Type B pancreatic cell (in vitro differentiated cells): ENCODE data around the gene DMKN. TPM values are rescaled to one million over a fixed set of nuclear protein-coding genes. Genes with fewer than 3 reads are reported as not detected.
"Not testable (repeated sequence)": the region's sequence is repeated elsewhere in the genome, so short reads cannot be mapped to it uniquely, and the experiment has no call there.

Experiments
- DNase-seq: peaks from one replicate; pipeline ENCODE4 v3.0.0; 2021; ENCODE audit warnings: mixed read lengths; ENCODE audit not compliant: unreplicated experiment; ENCODE audit errors: extremely low spot score
- H3K27ac Mint-ChIP-seq: 2 replicates; pipeline ENCODE4 v1.8.0; 2021; ENCODE audit warnings: mild to moderate bottlenecking, mixed read lengths
- H3K27me3 Mint-ChIP-seq: 2 replicates; pipeline ENCODE4 v1.8.0; 2021; ENCODE audit warnings: mixed read lengths
- H3K36me3 Mint-ChIP-seq: 2 replicates; pipeline ENCODE4 v1.8.0; 2021; ENCODE audit warnings: mixed read lengths
- H3K4me1 Mint-ChIP-seq: one replicate; pipeline ENCODE4 v1.8.0; 2021; ENCODE audit warnings: mixed read lengths; ENCODE audit not compliant: unreplicated experiment
- H3K4me3 Mint-ChIP-seq: 2 replicates; pipeline ENCODE4 v1.8.0; 2021; ENCODE audit warnings: mild to moderate bottlenecking, mixed read lengths
- H3K9me3 Mint-ChIP-seq: 2 replicates; pipeline ENCODE4 v1.8.0; 2021; ENCODE audit warnings: mixed read lengths
- CTCF ChIP-seq: fragments of 200-600 bp; sonication (generic); conservative IDR thresholded peaks from 2 replicates; pipeline ENCODE4 v1.5.0; 2021; ENCODE audit warnings: antibody characterized with exemption, mild to moderate bottlenecking
- total RNA-seq: library from RNA; stranded (reverse); gene quantifications from 2 replicates; pipeline ENCODE4 v1.2.1, GENCODE V29; 2021; ENCODE audit warnings: low replicate concordance

DMKN gene
- total RNA-seq, 1 donor from 2014 or later, result 70.9 TPM

DNA sequence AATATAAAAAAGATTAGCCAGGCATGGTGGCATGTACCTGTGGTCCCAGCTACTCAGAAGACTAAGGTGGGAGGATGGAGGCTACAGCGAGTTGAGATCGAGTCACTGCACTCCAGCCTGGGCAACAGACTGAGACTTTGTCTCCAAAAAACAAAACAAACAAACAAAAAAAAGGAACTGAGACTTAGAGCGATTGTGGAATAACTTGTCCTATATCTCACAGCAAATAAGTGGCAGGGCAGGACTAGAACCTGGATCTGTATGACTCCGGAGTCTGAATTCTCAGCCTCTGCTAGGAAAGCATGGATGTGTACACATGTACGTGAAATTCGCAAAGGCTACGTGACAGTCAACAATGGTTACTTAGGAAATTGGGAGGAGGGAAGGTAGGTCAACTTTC, 43.3 kb downstream of the DMKN start:
- no peaks in the 10 kb centered on the region for H3K4me1 Mint-ChIP-seq
- no peak overlapping the region for H3K27ac Mint-ChIP-seq
- peaks cover 4% of the 10 kb centered on the region for H3K27me3 Mint-ChIP-seq
- no peaks in the 10 kb centered on the region for H3K36me3 Mint-ChIP-seq
- no peak for TF ChIP-seq CTCF
- no peak overlapping the region for H3K4me3 Mint-ChIP-seq
- no peak for DNase-seq
- no peaks in the 10 kb centered on the region for H3K9me3 Mint-ChIP-seq

DNA sequence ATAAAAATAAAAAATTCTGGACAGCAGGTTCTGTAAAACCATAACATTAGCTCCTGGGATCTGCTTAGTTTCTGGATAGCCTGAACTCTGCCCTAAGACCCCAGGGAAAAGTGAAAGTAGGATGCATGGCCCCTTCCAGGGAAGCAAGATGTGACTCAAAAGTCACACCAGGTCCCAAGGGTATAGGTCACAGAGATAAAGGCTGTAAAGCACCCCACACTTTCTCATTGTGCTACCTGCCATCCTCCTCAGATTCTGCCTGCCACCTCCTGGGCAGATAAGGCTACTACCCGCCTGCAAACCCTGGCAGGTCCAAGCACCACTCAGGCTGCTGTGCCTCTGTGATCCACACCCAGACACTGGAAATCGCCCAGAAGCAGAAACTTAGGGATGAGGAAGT, 44.8 kb downstream of the DMKN start:
- no peak overlapping the region for H3K4me3 Mint-ChIP-seq
- H3K4me1 Mint-ChIP-seq, result no peaks in the 10 kb centered on the region
- H3K27me3 Mint-ChIP-seq, result peaks cover 4% of the 10 kb centered on the region
- peak; percentile 60 for TF ChIP-seq CTCF
- H3K36me3 Mint-ChIP-seq, result no peaks in the 10 kb centered on the region
- H3K27ac Mint-ChIP-seq, result no peak overlapping the region
- no peaks in the 10 kb centered on the region for H3K9me3 Mint-ChIP-seq
- DNase-seq, result no peak

DNA sequence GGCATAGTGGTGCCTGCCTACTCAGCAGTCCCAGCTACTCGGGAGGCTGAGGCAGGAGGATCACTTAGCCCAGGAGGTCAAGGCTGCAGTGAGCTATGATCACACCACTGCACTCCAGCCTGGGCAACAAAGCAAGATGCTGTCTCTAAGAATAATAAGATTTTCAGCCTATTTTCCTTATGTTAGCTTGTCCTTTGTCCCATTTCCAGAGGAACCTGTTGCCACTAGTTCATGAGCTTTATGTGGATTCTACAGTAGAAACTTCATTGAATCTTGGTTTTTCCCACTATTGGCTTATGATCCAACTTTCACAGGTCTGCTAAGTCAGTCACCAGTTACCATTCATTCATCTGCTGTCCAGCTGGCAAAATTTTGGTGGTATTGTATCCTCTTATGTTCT, 47.2 kb downstream of the DMKN start:
- no peak overlapping the region for H3K27ac Mint-ChIP-seq

DNA sequence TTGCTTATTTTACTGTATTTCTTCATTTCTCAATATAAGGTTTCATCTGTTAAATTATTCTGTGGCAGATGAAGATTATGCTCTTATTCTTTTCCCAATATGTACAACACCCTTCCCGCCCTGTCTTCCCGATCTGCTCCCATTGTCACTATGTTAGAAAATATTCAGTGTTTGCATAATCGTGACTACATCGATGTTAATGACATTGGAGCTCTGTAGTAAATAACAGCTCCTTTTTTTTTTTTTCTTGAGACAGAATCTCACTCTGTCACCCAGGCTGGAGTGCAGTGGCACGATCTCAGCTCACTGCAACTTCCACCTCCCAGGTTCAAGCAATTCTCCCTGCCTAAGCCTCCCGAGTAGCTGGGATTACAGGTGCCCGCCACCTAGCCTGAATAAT, 50.5 kb downstream of the DMKN start:
- Mint-ChIP-seq H3K27ac (peak overlapping the region; percentile 74), H3K27me3 (peaks cover 11% of the 10 kb centered on the region), H3K4me1 (peaks cover 14% of the 10 kb centered on the region)
- not testable (repeated sequence) for DNase-seq, H3K36me3 Mint-ChIP-seq, H3K9me3 Mint-ChIP-seq, H3K4me3 Mint-ChIP-seq

More for the DNA sequence above, 47.2 kb downstream of the DMKN start:
- H3K4me1 Mint-ChIP-seq, result peaks cover 5% of the 10 kb centered on the region
- TF ChIP-seq CTCF, result no peak
- H3K9me3 Mint-ChIP-seq, result no peaks in the 10 kb centered on the region
- H3K4me3 Mint-ChIP-seq, result no peak overlapping the region
- H3K36me3 Mint-ChIP-seq, result no peaks in the 10 kb centered on the region
- DNase-seq, result no peak
- peaks cover 8% of the 10 kb centered on the region for H3K27me3 Mint-ChIP-seq

DNA sequence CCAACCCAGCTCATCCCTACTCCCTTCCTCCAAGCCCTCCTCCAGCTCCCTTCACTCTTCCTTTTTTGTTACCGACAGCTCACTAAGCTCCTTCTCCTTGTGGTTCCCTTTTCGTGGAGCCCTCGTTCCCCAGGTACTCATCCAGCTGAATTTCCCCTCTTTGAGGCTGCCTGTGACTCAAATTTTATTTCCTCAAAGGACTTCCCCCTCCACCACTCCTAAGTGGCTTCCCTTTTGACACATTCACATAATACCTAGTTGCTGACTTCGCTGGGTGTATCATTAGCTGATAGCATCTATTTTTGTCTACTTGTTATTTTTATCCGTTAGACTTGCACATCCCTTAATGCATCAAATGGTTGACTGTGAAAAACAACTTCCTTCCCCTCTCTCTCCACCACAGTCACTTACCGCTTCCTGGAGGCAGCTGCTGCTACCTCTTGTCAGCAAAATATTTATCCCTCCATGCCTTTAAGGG, 50.9 kb downstream of the DMKN start:
- Mint-ChIP-seq H3K4me1 (peaks cover 14% of the 10 kb centered on the region), H3K4me3 (peak overlapping the region; percentile 7), H3K36me3 (no peaks in the 10 kb centered on the region), H3K27ac (peak overlapping the region; percentile 74), H3K27me3 (peaks cover 11% of the 10 kb centered on the region), H3K9me3 (no peaks in the 10 kb centered on the region)
- no peak for TF ChIP-seq CTCF
- DNase-seq, result no peak

DNA sequence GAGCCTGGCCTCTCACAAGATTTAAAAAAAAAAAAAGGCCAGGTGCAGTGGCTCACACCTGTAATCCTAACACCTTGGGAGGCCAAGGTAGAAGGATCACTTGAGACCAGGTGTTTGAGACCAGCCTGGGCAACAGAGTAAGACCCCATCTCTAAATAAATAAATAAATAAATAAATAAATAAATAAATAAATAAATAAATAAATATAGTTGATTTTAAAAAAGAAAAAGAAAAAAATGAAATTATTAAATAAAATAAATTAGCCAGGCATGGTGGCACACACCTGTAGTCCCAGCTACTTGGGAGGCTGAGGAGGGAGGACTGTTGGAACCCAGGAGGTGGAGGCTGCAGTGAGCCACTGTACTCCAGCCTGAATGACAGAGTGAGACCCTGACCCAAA, 51.7 kb downstream of the DMKN start:
- Mint-ChIP-seq H3K4me1 (peaks cover 14% of the 10 kb centered on the region), H3K27me3 (peaks cover 11% of the 10 kb centered on the region)
- not testable (repeated sequence) for H3K27ac Mint-ChIP-seq, H3K36me3 Mint-ChIP-seq, H3K9me3 Mint-ChIP-seq, DNase-seq, H3K4me3 Mint-ChIP-seq

DNA sequence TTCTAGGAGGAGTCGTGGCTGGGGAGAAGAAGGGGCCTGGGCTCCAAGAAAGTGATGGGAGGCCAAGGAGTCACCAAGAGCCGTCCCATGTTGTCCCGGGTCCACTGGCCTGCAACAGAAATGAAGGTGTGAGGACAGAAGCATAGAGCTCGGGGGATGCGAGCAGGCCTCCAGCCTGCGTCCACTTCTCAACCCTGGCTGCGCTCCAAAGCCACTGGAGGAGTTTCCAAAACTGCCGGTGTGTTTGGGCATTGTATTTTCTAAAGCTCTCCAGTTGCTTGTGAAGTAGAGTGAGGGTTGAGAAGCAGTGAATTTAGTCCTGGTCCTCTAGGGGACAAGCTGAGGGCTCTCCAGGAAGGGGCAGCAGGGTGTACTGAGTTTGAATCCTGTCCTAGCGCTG, 52.4 kb downstream of the DMKN start:
- Mint-ChIP-seq H3K27me3 (peaks cover 11% of the 10 kb centered on the region), H3K4me1 (peaks cover 14% of the 10 kb centered on the region), H3K9me3 (no peaks in the 10 kb centered on the region), H3K27ac (no peak overlapping the region), H3K36me3 (no peaks in the 10 kb centered on the region), H3K4me3 (no peak overlapping the region)
- DNase-seq, result no peak
- no peak for TF ChIP-seq CTCF
